SU-DHL-6 (cell line): Measurements from ENCODE around the gene PRR9.

ENCODE experiments used
- H2AFZ ChIP-seq: fragments of 200-600 bp; sonication (generic); 2 replicates; pipeline ENCODE4 v1.6.1; 2014; ENCODE audit warnings: low read depth, mild to moderate bottlenecking, moderate library complexity, mixed read lengths, antibody characterized with exemption, low read length; ENCODE audit not compliant: severe bottlenecking
- H3F3A ChIP-seq: fragments of 200-600 bp; shearing (Covaris generic); 2 replicates; pipeline ENCODE4 v1.6.0; 2016; ENCODE audit warnings: antibody characterized with exemption, mild to moderate bottlenecking; ENCODE audit not compliant: insufficient read depth
- H3K27ac ChIP-seq: fragments of 200-600 bp; sonication (generic); 2 replicates; pipeline ENCODE4 v1.5.1; 2016; ENCODE audit warnings: low read depth, mild to moderate bottlenecking, low read length, moderate library complexity, mixed read lengths
- H3K27me3 ChIP-seq: fragments of 200-600 bp; sonication (generic), shearing (Covaris generic); 2 replicates; pipeline ENCODE4 v1.6.0; 2014; ENCODE audit warnings: mild to moderate bottlenecking, low read length
- H3K36me3 ChIP-seq: fragments of 200-600 bp; sonication (generic); 2 replicates; pipeline ENCODE4 v1.6.1; 2014; ENCODE audit warnings: mild to moderate bottlenecking, low read length, mixed read lengths
- H3K4me2 ChIP-seq: fragments of 300-600, 200-600 bp; shearing (Covaris generic), sonication (generic); 2 replicates; pipeline ENCODE4 v1.6.0; 2014; ENCODE audit warnings: low read length, low read depth, mild to moderate bottlenecking; ENCODE audit not compliant: poor library complexity, severe bottlenecking
- H3K4me3 ChIP-seq: fragments of 200-600 bp; sonication (generic); 2 replicates; pipeline ENCODE4 v1.5.1; 2014; ENCODE audit warnings: antibody characterized with exemption, low read length, mild to moderate bottlenecking, mixed read lengths; ENCODE audit not compliant: insufficient read depth, poor library complexity, severe bottlenecking
- H3K79me2 ChIP-seq: fragments of 200-600 bp; sonication (generic); 2 replicates; pipeline ENCODE4 v1.6.1; 2014; ENCODE audit warnings: mild to moderate bottlenecking, low read length, moderate library complexity; ENCODE audit not compliant: insufficient read depth
- H3K9ac ChIP-seq: fragments of 200-600 bp; sonication (generic); 2 replicates; pipeline ENCODE4 v1.7.0; 2014; ENCODE audit warnings: mild to moderate bottlenecking, low read length
- H3K9me2 ChIP-seq: fragments of 200-600 bp; sonication (generic); replicated peaks from 2 replicates; pipeline ENCODE4 v1.6.1; 2014; ENCODE audit warnings: low read length; ENCODE audit not compliant: insufficient read depth
- H3K9me3 ChIP-seq: fragments of 200-600 bp; sonication (generic); 2 replicates; pipeline ENCODE4 v1.6.1; 2014; ENCODE audit warnings: low read length, mixed read lengths; ENCODE audit not compliant: insufficient read depth
- H4K20me1 ChIP-seq: fragments of 200-600 bp; sonication (generic); 2 replicates; pipeline ENCODE4 v1.6.1; 2014; ENCODE audit warnings: low read depth, mild to moderate bottlenecking, antibody characterized with exemption, low read length, moderate library complexity, mixed read lengths
- EZH2phosphoT487 ChIP-seq: fragments of 200-600 bp; sonication (generic), shearing (Covaris generic); conservative IDR thresholded peaks from 2 replicates; pipeline ENCODE4 v1.6.1; 2018; ENCODE audit warnings: mild to moderate bottlenecking, antibody characterized with exemption, low read length, moderate library complexity, mixed read lengths
- TF ChIP-seq, protein P1 (sequence below): fragments of 200-600 bp; sonication (generic); IDR thresholded peaks from one replicate; pipeline ENCODE4 v1.5.1; 2017; ENCODE audit warnings: antibody characterized with exemption, mild to moderate bottlenecking, low read length, moderate library complexity; ENCODE audit not compliant: insufficient read depth, poor library complexity, severe bottlenecking

PRR9 gene

DNA sequence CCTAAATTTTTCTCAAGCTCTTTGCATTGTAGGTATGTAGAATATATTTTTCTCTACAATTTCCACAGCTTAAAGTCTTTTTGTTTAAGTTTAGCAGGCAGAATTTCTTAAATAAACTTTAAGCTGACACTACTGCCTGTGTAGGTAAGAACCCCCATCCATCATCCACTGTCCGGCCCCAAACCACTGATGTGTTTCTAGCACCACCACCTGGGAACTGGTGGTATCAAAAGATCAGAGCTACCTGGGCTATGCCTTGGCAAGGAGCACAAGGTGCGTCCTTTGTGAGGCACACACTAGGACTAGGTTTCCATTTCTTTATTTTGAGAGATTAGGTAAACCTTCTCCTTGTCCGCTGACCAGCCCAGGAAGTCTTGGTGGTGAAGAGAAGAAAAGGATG is 24.7 kb upstream of the PRR9 start:
- H3F3A ChIP-seq = no peaks in the 10 kb centered on the region

DNA sequence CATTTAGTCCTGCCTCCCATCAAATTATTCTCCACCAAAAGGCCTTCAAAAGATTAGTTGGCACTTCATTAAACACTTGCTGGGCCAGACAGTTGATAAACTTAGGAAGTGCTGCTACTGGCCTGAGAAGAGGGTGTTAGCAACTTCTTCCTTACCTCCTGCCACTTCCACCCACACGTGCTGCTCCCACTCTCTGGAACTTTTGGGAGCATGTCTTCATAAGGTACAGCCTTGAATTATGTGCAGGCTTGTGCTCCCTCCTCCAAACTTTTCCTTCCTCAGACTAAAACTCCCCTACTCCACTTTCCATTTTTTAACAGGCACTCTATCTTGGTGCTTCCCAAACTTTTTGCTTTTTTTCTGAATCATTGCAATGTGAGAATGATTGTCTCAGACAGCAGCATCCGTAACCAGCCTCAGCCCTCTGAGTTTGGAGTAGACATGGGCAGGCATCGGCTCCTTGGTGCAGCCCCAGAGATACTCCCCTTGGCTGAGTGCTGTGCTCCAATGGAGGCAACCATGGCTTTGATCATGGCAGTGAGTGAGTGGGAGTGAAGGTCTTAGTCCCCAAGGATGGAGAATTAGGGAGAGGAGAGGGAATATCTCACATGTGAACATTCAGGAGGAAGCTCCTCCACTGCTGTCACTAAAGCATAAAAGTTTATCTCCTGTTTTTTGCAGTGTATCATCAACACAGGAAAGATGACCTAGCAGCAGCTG is 22.9 kb upstream of the PRR9 start:
- Histone ChIP-seq H3K36me3 (no peaks in the 10 kb centered on the region), H3F3A (no peaks in the 10 kb centered on the region), H3K27ac (no peak overlapping the region), H3K4me3 (no peak overlapping the region), H3K9me3 (no peaks in the 10 kb centered on the region), H4K20me1 (no peaks in the 10 kb centered on the region), H2AFZ (no peak overlapping the region), H3K27me3 (no peaks in the 10 kb centered on the region), H3K9me2 (no peaks in the 10 kb centered on the region), H3K4me2 (no peak overlapping the region), H3K9ac (no peak overlapping the region), H3K79me2 (no peaks in the 10 kb centered on the region)
- no peak for TF ChIP-seq EZH2phosphoT487
- TF ChIP-seq, protein P1, sequence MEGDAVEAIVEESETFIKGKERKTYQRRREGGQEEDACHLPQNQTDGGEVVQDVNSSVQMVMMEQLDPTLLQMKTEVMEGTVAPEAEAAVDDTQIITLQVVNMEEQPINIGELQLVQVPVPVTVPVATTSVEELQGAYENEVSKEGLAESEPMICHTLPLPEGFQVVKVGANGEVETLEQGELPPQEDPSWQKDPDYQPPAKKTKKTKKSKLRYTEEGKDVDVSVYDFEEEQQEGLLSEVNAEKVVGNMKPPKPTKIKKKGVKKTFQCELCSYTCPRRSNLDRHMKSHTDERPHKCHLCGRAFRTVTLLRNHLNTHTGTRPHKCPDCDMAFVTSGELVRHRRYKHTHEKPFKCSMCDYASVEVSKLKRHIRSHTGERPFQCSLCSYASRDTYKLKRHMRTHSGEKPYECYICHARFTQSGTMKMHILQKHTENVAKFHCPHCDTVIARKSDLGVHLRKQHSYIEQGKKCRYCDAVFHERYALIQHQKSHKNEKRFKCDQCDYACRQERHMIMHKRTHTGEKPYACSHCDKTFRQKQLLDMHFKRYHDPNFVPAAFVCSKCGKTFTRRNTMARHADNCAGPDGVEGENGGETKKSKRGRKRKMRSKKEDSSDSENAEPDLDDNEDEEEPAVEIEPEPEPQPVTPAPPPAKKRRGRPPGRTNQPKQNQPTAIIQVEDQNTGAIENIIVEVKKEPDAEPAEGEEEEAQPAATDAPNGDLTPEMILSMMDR = no peak

More for the DNA sequence above, 24.7 kb upstream of the PRR9 start:
- Histone ChIP-seq H3K79me2 (no peaks in the 10 kb centered on the region), H3K4me2 (no peak overlapping the region), H3K4me3 (no peak overlapping the region), H3K27ac (no peak overlapping the region), H3K27me3 (no peaks in the 10 kb centered on the region), H3K9ac (no peak overlapping the region), H2AFZ (no peak overlapping the region), H3K9me2 (no peaks in the 10 kb centered on the region), H3K9me3 (no peaks in the 10 kb centered on the region), H3K36me3 (no peaks in the 10 kb centered on the region), H4K20me1 (no peaks in the 10 kb centered on the region)
- TF ChIP-seq EZH2phosphoT487 = no peak
- TF ChIP-seq, protein P1 = peak; percentile 18

DNA sequence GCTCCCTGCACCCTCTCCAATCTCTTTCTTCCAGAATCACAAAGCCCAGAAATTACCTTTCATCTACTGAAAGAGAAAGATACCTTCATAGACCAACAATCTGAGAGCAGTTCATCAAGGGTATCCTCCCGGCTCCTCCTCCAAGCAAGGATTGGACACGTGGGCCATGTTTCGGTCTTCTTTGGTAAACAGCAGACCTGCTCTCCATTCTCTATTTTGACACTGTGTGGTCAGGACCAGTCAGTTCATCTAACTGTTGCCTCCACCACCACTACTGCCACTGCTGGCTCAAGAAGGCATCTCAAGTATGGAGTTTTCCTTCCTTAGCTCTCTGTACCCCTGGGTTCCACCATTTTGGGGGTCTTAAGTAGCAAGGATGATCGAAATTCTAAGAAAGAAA is 22.2 kb upstream of the PRR9 start:
- no peaks in the 10 kb centered on the region for H3K9me2 ChIP-seq
- no peaks in the 10 kb centered on the region for H3K27me3 ChIP-seq
- H4K20me1 ChIP-seq = no peaks in the 10 kb centered on the region
- H3K4me3 ChIP-seq = no peak overlapping the region
- no peak overlapping the region for H3K4me2 ChIP-seq
- no peak overlapping the region for H3K9ac ChIP-seq
- no peaks in the 10 kb centered on the region for H3K36me3 ChIP-seq
- H2AFZ ChIP-seq = no peak overlapping the region
- no peaks in the 10 kb centered on the region for H3K79me2 ChIP-seq
- TF ChIP-seq, protein P1 = no peak
- TF ChIP-seq EZH2phosphoT487 = no peak
- no peaks in the 10 kb centered on the region for H3F3A ChIP-seq
- no peak overlapping the region for H3K27ac ChIP-seq
- H3K9me3 ChIP-seq = no peaks in the 10 kb centered on the region
